ENCODE measurements around the gene SRCIN1.

- no peak for TF ChIP-seq CTCF (IDR thresholded peaks at IDR 0.05)
- TF ChIP-seq POLR2A (IDR thresholded peaks at IDR 0.05): no peak
- no peak for TF ChIP-seq EP300 (IDR thresholded peaks at IDR 0.05)
These were observed 72.5 kb downstream of the SRCIN1 start for GRCh38 chr17:38533241-38533640.
